Upper lobe of right lung (tissue), 1 donor: ENCODE results near the gene AMPD3. TPM values are rescaled to one million over a fixed set of nuclear protein-coding genes. Genes with fewer than 3 reads are reported as not detected.

Experiments used
- ATAC-seq: fragments of 200-7000 bp; cut with Tn5 transposase; one replicate; pipeline ENCODE4 v1.9.1; 2020; ENCODE audit warnings: mild to moderate bottlenecking, moderate library complexity
- DNase-seq: peaks from one replicate; pipeline ENCODE4 v3.0.0-alpha.2; 2020
- H3K27ac ChIP-seq: fragments of 200-600 bp; one replicate; pipeline ENCODE4 v1.8.0; 2022
- H3K27me3 ChIP-seq: fragments of 200-600 bp; one replicate; pipeline ENCODE4 v1.8.0; 2022; ENCODE audit warnings: mild to moderate bottlenecking
- H3K36me3 ChIP-seq: fragments of 200-600 bp; one replicate; pipeline ENCODE4 v1.8.0; 2022
- H3K4me1 ChIP-seq: fragments of 200-600 bp; one replicate; pipeline ENCODE4 v1.8.0; 2022
- H3K4me3 ChIP-seq: fragments of 200-600 bp; one replicate; pipeline ENCODE4 v1.8.0; 2022; ENCODE audit warnings: mild to moderate bottlenecking
- H3K9me3 ChIP-seq: fragments of 200-600 bp; one replicate; pipeline ENCODE4 v1.8.0; 2022
- intact Hi-C: fragments of 100-400 bp; cut with DNase I; formaldehyde crosslinking; loops from one replicate; pipeline ENCODE4 v1.11.0; 2022
- total RNA-seq: library from RNA; stranded (reverse); fragmentation: NEBNext Ultra II Directional; extraction: Animal tissue kit (Norgen Biotek cat#: 25700); gene quantifications from one replicate; pipeline ENCODE4 v1.2.1, GENCODE V29; 2021
- TF ChIP-seq, protein P1 (sequence below): fragments of 200-600 bp; IDR thresholded peaks from one replicate; pipeline ENCODE4 v1.8.0; 2022; ENCODE audit warnings: antibody characterized with exemption
- donor health status: DM: no; HTN: yes; CAD: no; lungs with severe emphysema.

AMPD3 gene
- total RNA-seq, 1 donor from 2014 or later = 11.6 TPM

DNA sequence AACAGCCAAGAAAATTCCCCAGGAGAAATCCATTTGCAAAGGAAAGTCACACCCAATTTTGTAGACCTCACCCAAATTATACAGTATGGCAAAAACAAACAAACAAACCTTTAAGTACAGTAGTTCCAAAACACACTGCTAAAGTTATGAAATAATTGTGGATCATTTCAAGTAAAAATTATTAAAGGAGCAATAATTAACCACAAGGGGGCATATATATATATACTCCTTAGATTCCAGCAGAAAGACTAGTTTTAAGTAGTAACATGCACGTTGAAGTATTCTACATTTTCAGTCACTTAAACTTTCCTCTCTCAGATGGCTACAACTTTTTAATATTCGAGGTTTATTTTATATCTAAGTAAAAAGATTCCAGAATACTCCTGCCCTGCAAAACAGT is 59.1 kb downstream of the AMPD3 start:
- TF ChIP-seq, protein P1, sequence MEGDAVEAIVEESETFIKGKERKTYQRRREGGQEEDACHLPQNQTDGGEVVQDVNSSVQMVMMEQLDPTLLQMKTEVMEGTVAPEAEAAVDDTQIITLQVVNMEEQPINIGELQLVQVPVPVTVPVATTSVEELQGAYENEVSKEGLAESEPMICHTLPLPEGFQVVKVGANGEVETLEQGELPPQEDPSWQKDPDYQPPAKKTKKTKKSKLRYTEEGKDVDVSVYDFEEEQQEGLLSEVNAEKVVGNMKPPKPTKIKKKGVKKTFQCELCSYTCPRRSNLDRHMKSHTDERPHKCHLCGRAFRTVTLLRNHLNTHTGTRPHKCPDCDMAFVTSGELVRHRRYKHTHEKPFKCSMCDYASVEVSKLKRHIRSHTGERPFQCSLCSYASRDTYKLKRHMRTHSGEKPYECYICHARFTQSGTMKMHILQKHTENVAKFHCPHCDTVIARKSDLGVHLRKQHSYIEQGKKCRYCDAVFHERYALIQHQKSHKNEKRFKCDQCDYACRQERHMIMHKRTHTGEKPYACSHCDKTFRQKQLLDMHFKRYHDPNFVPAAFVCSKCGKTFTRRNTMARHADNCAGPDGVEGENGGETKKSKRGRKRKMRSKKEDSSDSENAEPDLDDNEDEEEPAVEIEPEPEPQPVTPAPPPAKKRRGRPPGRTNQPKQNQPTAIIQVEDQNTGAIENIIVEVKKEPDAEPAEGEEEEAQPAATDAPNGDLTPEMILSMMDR = peak; percentile 46
- no peak for ATAC-seq
- peaks cover 6% of the 10 kb centered on the region for H3K4me1 ChIP-seq
- H3K36me3 ChIP-seq = peaks cover 13% of the 10 kb centered on the region
- no peaks in the 10 kb centered on the region for H3K27me3 ChIP-seq
- no peaks in the 10 kb centered on the region for H3K9me3 ChIP-seq
- no peak overlapping the region for H3K27ac ChIP-seq
- no peak for DNase-seq
- intact Hi-C loops = no loop called here
- no peak overlapping the region for H3K4me3 ChIP-seq

DNA sequence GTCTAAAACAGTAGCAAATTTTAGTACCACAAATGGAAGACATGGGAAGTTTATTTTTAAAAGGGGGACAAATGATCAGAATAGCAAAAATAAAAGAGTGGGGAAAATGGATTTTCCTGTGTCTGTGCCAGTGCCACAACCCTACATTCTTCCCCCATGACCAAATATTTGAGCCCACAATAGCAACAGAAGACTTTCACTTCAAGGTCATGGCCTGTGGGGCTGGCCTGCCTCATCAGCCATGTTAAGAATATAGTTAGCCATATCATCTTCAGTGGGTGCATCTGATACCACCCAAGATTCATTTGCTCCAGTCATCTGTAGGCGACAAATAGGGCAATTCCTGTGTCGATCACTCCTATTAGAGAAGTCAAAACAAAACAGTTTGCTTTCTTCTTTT is 59.6 kb downstream of the AMPD3 start:
- Histone ChIP-seq H3K4me1 (peaks cover 6% of the 10 kb centered on the region), H3K9me3 (no peaks in the 10 kb centered on the region), H3K4me3 (no peak overlapping the region), H3K36me3 (peaks cover 19% of the 10 kb centered on the region), H3K27ac (no peak overlapping the region), H3K27me3 (no peaks in the 10 kb centered on the region)
- intact Hi-C loops = no loop called here
- TF ChIP-seq, protein P1 = no peak
- DNase-seq (no peak), ATAC-seq (no peak)

DNA sequence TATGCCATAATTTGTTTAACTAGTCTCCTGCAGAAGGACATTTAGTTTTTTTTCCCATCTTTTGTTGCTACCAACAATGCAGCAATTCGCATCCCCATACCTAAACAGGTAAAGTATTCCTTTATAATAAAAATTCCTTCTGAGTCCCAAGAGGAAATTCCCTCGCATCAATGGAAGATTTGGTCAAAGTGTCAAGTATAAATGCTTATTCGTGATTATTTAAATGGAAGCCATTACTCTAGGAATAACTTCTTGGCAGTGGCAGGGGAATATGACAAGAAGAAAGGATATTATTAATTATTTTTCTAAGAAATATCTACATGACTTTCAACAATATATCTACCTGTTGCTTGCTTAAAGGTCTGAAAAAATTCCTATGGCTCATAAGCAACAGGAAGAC is 60.4 kb downstream of the AMPD3 start:
- Histone ChIP-seq H3K36me3 (peaks cover 26% of the 10 kb centered on the region), H3K9me3 (no peaks in the 10 kb centered on the region), H3K4me1 (peaks cover 6% of the 10 kb centered on the region), H3K4me3 (no peak overlapping the region), H3K27ac (no peak overlapping the region), H3K27me3 (no peaks in the 10 kb centered on the region)
- ATAC-seq (no peak), DNase-seq (no peak)
- TF ChIP-seq, protein P1 = no peak
- intact Hi-C loops = no loop called here

DNA sequence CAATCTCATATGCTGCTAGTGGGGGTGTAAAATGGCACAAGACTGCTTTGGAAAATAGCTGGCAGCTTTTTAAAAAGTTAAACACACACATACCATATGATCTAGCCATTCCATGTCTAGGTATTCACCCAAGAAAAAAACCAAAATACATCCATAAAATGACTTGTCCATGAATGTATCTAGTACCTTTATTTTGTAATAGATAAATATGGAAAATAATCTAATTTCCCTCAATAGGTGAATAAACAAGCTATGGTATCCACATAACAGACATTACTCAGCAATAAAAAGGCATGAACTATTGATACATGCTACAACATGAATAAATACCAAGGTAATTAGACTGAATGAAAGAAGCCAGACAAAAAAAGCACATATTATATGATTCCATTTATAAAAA is 63.1 kb downstream of the AMPD3 start:
- Histone ChIP-seq H3K4me3 (no peak overlapping the region), H3K36me3 (peaks cover 51% of the 10 kb centered on the region), H3K27me3 (no peaks in the 10 kb centered on the region), H3K27ac (no peak overlapping the region), H3K4me1 (peaks cover 6% of the 10 kb centered on the region), H3K9me3 (no peaks in the 10 kb centered on the region)
- TF ChIP-seq, protein P1 = no peak
- ATAC-seq = no peak
- DNase-seq = no peak
- intact Hi-C loops = no loop called here

DNA sequence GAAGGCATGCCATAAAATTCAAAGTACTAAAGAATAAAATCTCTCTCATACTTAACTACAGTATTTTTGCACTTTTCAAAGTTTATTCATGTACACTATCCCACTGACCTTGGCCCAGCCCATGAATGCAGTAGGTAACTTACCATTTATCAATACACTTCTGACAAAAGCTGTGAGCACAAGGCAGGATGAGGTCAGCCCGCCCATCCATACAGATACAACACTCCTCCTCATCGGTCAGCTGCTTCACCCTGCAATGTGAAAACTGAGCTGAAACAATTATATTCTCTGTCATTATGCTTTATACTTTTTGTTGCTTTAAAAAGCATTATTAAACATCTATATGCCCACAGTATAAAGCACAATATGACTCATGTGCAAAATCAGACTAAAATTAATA is 63.8 kb downstream of the AMPD3 start:
- TF ChIP-seq, protein P1 = no peak
- DNase-seq (no peak), ATAC-seq (no peak)
- H3K4me3 ChIP-seq = no peak overlapping the region
- intact Hi-C loops = no loop called here
- H3K36me3 ChIP-seq = peaks cover 59% of the 10 kb centered on the region
- H3K9me3 ChIP-seq = no peaks in the 10 kb centered on the region
- H3K27ac ChIP-seq = no peak overlapping the region
- H3K27me3 ChIP-seq = no peaks in the 10 kb centered on the region
- peaks cover 6% of the 10 kb centered on the region for H3K4me1 ChIP-seq

DNA sequence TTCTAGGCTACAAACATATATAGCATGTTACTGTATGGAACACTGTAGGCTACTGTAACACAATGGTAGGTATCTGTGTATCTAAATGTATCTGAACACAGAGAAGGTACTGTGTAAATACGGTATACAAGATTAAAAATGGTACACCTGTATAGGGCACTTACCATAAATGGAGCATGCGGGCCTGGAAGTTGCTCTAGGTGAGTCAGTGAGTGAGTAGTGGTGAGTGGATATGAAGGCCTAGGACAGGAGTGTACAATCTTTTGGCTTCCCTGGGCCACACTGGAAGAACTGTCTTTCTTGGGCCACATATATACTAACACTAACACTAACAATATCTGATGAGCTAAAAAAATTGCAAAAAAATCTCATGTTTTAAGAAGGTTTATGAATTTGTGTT is 64.6 kb downstream of the AMPD3 start:
- intact Hi-C loops = no loop called here
- no peak for DNase-seq
- no peaks in the 10 kb centered on the region for H3K27me3 ChIP-seq
- no peak overlapping the region for H3K27ac ChIP-seq
- H3K4me3 ChIP-seq = no peak overlapping the region
- H3K4me1 ChIP-seq = peaks cover 3% of the 10 kb centered on the region
- TF ChIP-seq, protein P1 = no peak
- ATAC-seq = no peak
- no peaks in the 10 kb centered on the region for H3K9me3 ChIP-seq
- H3K36me3 ChIP-seq = peaks cover 66% of the 10 kb centered on the region
